HCT116 (cell line): Measurements from ENCODE around the gene PRKG1.

Experiments used
- CEBPB ChIP-seq: IDR thresholded peaks from 2 replicates; pipeline ENCODE4 v1.6.1; 2012; ENCODE audit warnings: low read depth
- EZH2phosphoT487 ChIP-seq: fragments of 200-600 bp; IDR thresholded peaks from 2 replicates; pipeline ENCODE4 v1.6.1; 2018; ENCODE audit warnings: antibody characterized with exemption, borderline replicate concordance
- POLR2A ChIP-seq: IDR thresholded peaks from 2 replicates; pipeline ENCODE4 v1.7.0; 2011; ENCODE audit warnings: borderline replicate concordance; ENCODE audit not compliant: insufficient read depth, insufficient read length; ENCODE audit errors: extremely low read depth
- RAD21 ChIP-seq: IDR thresholded peaks from 2 replicates; pipeline ENCODE4 v1.6.1; 2012; ENCODE audit warnings: low read depth, mild to moderate bottlenecking
- TCF7L2 ChIP-seq: IDR thresholded peaks from 2 replicates; pipeline ENCODE4 v1.7.0; 2011; ENCODE audit warnings: borderline replicate concordance, inconsistent platforms; ENCODE audit not compliant: insufficient read depth, insufficient read length; ENCODE audit errors: extremely low read depth
- YY1 ChIP-seq: IDR thresholded peaks from 2 replicates; pipeline ENCODE4 v1.6.1; 2011; ENCODE audit warnings: low read length, low read depth, moderate library complexity, mild to moderate bottlenecking; ENCODE audit not compliant: insufficient replicate concordance; ENCODE audit errors: extremely low read depth
- TF ChIP-seq, protein P1 (sequence below), 3 experiments: fragments of 200-600 bp in 1 of 3; sonication (generic) in 1 of 3; IDR thresholded peaks in 2 of 3; conservative IDR thresholded peaks in 1 of 3; 2 replicates each; pipeline ENCODE4 v1.5.1; 2012 to 2017; ENCODE audit warnings: low read depth in 2 of 3, low read length in 2 of 3, antibody characterized with exemption in 1 of 3, borderline replicate concordance in 1 of 3, control low read depth in 1 of 3, mild to moderate bottlenecking in 1 of 3, mixed read lengths in 1 of 3, mixed run types in 1 of 3, moderate library complexity in 1 of 3; ENCODE audit not compliant: insufficient read depth in 1 of 3

DNA sequence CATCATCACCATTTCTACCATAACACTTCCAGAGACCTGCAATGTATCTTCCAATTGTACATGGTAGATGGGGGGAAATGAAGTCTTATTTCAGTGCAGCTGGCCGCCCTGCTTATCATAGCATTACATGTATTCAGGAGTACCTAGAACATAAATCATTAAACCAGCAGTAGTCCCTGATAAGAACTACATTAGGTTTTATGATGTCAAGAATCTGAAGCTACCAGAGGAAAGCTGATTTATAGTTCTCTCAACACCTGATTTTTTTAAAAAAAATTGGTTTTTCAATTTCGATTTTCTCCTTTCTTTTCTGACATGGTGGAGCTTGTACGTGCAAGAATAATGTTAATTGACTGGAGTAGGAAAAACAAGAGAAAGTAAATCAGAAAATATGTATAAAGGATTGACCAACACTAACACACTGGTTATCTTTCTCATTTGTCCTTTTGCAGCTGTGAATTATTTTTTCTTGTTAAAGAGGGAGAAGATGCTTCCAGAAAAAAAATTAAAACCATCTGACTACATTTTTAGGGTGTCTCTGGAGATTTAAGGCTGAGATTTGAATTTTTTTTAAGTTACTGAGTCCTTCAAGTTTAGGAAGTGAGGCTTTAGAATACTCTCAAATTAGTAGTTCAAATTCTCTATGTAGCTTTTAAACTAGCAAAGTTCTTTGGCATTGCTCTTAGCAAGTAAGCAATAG lies 566.0 kb downstream of the PRKG1 start:
- no peak for TF ChIP-seq POLR2A
- TF ChIP-seq TCF7L2 = no peak
- TF ChIP-seq CEBPB = no peak
- TF ChIP-seq, protein P1, sequence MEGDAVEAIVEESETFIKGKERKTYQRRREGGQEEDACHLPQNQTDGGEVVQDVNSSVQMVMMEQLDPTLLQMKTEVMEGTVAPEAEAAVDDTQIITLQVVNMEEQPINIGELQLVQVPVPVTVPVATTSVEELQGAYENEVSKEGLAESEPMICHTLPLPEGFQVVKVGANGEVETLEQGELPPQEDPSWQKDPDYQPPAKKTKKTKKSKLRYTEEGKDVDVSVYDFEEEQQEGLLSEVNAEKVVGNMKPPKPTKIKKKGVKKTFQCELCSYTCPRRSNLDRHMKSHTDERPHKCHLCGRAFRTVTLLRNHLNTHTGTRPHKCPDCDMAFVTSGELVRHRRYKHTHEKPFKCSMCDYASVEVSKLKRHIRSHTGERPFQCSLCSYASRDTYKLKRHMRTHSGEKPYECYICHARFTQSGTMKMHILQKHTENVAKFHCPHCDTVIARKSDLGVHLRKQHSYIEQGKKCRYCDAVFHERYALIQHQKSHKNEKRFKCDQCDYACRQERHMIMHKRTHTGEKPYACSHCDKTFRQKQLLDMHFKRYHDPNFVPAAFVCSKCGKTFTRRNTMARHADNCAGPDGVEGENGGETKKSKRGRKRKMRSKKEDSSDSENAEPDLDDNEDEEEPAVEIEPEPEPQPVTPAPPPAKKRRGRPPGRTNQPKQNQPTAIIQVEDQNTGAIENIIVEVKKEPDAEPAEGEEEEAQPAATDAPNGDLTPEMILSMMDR (IDR thresholded peaks at IDR 0.05 in 2 of 3, conservative IDR thresholded peaks at IDR 0.05 in 1 of 3; ENCODE audit: borderline replicate concordance in 1 of 3, insufficient read depth in 1 of 3, low read depth in 2 of 3, low read length in 2 of 3) = no peak
- no peak for TF ChIP-seq EZH2phosphoT487
- TF ChIP-seq RAD21 = no peak
- TF ChIP-seq YY1 = no peak
